EL (cell line): ENCODE results near the gene MICAL1.

Source experiments
- DNase-seq: peaks from one replicate; pipeline ENCODE4 v3.0.0-alpha.2; 2016

The MICAL1 gene

GRCh38 chr6:109421184-109421583, 34.4 kb downstream of the MICAL1 start:
- no peak for DNase-seq

GRCh38 chr6:109420751-109421150, 34.8 kb downstream of the MICAL1 start:
- no peak for DNase-seq

DNA sequence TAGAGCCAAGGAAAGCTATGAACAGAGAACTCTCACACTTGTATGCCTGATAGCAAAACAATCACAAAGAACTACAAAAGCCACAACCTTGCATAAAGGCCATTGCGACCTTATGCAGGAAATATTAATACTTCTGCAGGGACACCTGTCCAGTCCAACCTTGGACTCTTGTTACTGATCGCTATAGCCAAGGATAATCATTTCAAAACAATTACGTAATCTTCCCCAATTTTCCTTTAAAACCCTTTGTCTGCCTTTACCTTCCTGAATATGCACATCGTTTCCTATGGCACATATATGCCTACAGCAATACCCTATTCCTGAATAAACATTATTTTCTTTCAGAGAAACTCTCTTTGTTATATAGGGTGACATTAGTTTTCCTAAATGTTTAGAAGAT, 37.9 kb downstream of the MICAL1 start:
- DNase-seq: no peak

DNA sequence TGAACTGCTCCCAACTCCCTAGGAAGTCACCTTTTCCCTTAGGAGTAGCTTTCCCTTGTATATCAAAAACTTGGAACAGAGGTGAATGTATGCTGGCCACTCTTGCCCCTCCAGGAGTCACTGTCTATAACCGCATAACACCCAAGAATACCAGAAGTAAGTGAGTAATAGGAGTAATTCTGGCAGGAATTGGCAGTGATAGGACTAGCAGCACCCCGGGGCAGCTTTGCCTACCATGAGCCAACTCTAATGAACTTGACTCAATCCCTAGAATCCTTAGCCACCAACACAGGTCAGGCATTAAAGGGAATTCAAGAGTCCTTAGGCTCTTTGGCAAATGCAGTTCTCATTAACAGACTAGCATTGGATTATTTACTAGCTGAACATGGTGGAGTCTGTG, 44.5 kb downstream of the MICAL1 start:
- no peak for DNase-seq

- no peak for DNase-seq
Observed at GRCh38 chr6:109406196-109406595, 49.4 kb downstream of the MICAL1 start.

DNA sequence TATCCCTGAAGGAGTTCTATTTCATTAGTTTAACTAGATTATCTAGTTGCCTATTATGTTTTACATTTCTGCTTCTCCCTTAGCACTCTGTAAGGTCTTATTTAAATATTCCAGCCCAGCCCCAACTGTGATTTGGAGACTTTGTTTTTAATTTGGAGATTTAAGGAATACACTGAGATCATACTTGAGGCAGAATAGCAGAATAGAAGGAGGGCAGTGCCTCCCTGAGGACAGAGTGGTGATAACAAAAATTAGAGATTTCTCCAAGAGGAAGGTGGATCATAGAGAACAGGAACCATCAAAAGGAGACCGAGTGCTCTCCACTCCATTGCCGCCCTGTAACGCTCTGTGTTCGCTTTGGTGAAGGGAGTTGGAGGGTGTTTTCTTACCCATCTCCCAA, 58.6 kb downstream of the MICAL1 start:
- DNase-seq: no peak

GRCh38 chr6:109396046-109396718, 59.4 kb downstream of the MICAL1 start:
- no peak for DNase-seq
